Esophagus squamous epithelium (tissue), 4 donors: ENCODE results near the gene VTN.

Source experiments
- POLR2A ChIP-seq, 4 donors: fragments of 450-650 bp; IDR thresholded peaks; one replicate each; pipeline ENCODE4 v1.6.1; 2017; ENCODE audit warnings: antibody characterized with exemption in 4 of 4, mild to moderate bottlenecking in 4 of 4, moderate library complexity in 3 of 4
- TF ChIP-seq, protein P1 (sequence below), 6 experiments: fragments of 450-650 bp in 4 of 6; fragments of 200-600 bp in 2 of 6; sonication (generic) in 2 of 6; IDR thresholded peaks; one replicate each; pipeline ENCODE4 v1.5.1; 2016 to 2019; ENCODE audit warnings: antibody characterized with exemption in 6 of 6, mild to moderate bottlenecking in 4 of 6, moderate library complexity in 4 of 6

DNA sequence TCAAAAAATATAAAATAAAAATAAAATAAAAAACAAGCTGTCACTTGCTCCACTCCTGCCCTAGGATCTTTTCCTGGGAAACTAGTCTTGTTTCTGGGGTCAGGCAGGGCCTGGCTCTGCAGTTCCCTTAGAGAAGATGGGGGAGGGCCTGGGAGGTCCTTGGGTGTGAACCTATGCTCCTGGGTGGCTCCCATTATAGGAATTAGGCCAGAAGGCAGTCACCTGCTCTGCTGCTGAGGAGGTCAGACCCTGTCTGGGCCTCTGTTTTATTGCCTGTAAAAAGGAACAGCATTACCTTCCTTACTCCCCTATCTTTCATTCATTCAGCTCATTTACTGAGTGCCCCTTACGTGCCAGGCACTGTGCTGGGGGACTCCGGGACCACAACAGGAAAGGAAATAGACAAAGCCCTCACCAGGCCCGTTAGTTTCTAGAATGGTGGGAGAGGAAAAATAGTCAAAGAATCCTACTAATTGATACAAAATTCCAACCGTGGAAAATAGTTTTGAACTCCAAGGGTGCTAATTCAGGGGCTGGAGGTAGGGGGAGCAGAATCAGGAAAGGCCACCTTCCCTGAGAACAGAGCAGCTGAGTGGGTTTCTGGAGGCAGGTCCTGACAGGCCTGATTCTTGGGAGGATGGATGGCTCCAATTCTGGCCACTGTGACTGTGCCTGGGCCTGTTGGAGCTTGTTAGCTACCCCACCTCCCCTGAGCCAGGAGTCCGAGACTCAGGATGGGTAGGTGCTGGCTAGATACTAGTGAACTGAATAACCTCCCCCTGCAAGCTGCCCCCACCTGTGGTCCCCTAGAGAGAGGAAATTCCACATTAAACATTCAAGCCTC is 37.2 kb upstream of the VTN start:
- TF ChIP-seq, protein P1, sequence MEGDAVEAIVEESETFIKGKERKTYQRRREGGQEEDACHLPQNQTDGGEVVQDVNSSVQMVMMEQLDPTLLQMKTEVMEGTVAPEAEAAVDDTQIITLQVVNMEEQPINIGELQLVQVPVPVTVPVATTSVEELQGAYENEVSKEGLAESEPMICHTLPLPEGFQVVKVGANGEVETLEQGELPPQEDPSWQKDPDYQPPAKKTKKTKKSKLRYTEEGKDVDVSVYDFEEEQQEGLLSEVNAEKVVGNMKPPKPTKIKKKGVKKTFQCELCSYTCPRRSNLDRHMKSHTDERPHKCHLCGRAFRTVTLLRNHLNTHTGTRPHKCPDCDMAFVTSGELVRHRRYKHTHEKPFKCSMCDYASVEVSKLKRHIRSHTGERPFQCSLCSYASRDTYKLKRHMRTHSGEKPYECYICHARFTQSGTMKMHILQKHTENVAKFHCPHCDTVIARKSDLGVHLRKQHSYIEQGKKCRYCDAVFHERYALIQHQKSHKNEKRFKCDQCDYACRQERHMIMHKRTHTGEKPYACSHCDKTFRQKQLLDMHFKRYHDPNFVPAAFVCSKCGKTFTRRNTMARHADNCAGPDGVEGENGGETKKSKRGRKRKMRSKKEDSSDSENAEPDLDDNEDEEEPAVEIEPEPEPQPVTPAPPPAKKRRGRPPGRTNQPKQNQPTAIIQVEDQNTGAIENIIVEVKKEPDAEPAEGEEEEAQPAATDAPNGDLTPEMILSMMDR (IDR thresholded peaks at IDR 0.05) = no peak
- TF ChIP-seq POLR2A (IDR thresholded peaks at IDR 0.05) = no peak
